ENCODE measurements around the gene PPP1R12C.

PPP1R12C gene

DNA sequence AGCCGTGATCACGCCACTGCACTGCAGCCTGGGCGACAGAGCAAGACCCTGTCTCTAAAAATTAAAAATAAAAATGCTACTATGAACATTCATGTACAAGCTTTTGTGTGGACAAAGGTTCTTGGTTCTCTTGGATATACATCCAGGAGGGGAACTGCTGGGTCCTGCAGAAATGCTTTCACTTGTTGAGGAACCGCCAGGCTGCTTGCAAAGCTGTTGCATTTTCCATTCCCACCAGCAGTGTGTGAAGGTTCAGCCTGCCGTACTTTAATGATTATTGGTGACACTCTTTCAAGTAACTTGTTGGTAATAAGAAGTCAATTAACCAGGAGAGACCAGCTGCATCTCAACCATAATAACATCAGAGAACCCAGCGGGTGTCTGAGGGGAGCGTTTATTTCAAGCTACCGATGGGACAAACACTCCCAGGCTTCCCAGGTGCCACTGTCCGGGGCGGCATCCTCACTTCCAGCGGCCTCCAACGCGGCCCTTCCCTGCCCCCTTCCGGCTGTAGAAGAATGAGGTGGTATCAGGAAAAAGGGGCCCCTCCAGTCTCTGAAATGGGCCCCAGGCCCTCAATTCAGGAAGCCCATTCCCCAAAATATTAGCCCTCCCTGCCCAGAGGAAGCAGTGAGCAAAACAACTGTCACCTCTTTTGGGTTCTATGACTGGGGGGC, 15.2 kb upstream of the PPP1R12C start:
- no peak overlapping the region for H3K4me3 ChIP-seq (replicated peaks; ENCODE audit: low read depth, low read length)
- TF ChIP-seq, protein P1, sequence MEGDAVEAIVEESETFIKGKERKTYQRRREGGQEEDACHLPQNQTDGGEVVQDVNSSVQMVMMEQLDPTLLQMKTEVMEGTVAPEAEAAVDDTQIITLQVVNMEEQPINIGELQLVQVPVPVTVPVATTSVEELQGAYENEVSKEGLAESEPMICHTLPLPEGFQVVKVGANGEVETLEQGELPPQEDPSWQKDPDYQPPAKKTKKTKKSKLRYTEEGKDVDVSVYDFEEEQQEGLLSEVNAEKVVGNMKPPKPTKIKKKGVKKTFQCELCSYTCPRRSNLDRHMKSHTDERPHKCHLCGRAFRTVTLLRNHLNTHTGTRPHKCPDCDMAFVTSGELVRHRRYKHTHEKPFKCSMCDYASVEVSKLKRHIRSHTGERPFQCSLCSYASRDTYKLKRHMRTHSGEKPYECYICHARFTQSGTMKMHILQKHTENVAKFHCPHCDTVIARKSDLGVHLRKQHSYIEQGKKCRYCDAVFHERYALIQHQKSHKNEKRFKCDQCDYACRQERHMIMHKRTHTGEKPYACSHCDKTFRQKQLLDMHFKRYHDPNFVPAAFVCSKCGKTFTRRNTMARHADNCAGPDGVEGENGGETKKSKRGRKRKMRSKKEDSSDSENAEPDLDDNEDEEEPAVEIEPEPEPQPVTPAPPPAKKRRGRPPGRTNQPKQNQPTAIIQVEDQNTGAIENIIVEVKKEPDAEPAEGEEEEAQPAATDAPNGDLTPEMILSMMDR (IDR thresholded peaks at IDR 0.05; ENCODE audit: low read depth, low read length, missing control alignments) = peak; percentile 16
- DNase-seq (ENCODE audit: extremely low read depth, low read depth) = no peak

DNA sequence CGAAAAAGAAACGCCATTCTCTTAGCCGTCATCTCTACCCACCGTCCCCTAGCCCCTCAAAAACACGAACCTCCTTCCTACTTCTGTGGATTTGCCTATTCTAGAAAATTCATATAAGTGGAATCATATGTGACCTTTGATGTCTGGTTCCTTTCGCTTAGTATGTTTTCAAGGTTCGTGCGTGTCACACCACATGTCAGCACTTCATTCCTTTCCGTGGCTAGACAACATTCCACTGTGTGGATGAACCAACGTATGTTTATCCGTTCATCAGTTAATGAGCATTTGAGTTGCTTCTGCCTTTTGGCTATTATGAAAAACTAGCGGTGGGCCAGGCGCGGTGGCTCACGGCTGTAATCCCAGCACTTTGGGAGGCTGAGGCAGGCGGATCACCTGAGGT, 14.0 kb upstream of the PPP1R12C start:
- TF ChIP-seq, protein P1 (IDR thresholded peaks at IDR 0.05; ENCODE audit: low read depth, low read length, missing control alignments) = no peak
- DNase-seq (ENCODE audit: extremely low read depth, low read depth) = no peak
- no peak overlapping the region for H3K4me3 ChIP-seq (replicated peaks; ENCODE audit: low read depth, low read length)

DNA sequence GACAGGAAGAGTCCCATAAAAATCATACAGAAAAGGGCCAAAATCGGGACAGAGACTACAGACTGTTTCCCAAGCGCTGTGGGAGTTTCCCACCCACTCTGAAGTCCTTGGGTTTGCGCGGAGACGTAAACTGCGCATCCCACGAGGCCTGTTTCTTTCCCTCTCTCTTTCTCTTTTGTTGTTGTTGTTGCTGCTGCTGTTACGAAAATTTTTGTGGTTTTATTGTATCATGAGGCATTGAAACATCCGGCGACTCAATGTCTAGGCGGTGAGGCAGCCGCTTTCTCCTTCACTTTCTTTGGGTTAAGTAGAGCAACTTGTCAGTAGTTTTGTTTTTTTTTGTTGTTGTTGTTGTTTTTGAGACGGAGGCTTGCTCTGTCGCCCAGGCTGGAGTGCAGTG, 1.6 kb upstream of the PPP1R12C start:
- TF ChIP-seq, protein P1 (IDR thresholded peaks at IDR 0.05; ENCODE audit: low read depth, low read length, missing control alignments) = no peak
- H3K4me3 ChIP-seq (replicated peaks; ENCODE audit: low read depth, low read length) = no peak overlapping the region
- DNase-seq (ENCODE audit: extremely low read depth, low read depth) = no peak

DNA sequence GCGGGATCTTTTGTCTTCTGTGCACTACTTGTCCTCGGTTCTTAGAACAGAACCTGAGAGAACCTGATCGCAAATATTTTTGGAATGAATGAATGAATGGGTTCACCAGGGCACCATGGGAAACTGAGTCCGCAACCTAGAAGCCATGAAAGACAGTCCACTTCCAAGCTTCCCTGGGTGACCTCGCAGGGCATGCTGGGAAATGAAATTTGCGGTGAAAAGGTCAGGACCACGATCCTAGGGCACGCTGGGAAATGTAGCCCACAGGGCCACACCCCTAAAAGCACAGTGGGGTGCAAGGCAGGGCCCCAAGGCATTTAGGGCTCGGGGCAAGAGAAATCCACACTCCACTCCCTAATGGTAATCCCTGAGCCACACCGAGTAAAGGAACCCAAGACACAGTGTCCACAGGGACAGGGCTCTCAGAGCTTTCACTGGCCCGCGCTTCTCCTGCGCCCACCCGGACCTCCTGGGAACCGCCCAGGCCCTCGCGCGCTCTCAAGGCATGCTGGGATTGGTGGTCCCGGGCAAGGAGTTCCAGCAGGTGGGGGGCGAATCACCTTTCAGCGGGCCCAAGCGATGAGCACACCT, 1.1 kb upstream of the PPP1R12C start:
- DNase-seq (ENCODE audit: extremely low read depth, low read depth) = no peak
- TF ChIP-seq, protein P1 (IDR thresholded peaks at IDR 0.05; ENCODE audit: low read depth, low read length, missing control alignments) = no peak
- peak overlapping the region; percentile 55 for H3K4me3 ChIP-seq (replicated peaks; ENCODE audit: low read depth, low read length)

DNA sequence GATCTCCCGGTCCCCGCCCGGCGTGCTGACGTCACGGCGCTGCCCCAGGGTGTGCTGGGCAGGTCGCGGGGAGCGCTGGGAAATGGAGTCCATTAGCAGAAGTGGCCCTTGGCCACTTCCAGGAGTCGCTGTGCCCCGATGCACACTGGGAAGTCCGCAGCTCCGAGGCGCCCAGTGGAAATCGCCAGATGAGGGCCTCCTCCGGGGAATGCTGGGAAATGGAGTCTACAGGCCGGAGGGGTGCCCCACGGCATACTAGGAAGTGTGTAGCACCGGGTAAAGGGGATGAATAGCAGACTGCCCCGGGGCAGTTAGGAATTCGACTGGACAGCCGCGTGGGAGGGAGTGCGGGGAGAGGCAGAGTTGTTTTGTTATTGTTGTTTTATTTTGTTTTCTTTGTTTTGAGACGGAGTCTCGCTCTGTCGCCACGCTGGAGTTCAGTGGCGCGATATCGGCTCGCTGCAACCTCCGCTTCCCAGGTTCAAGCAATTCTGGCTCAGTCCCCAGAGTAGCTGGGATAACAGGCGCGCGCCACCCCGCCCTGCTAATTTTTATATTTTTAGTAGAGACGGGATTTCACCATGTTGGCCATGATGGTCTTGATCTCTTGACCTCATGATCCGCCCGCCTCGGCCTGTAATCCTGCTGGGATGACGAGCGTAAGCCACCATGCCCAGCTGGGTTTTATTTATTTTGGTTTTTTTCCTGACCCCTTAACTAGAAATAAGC, 390 bp upstream of the PPP1R12C start:
- peak overlapping the region; percentile 55 for H3K4me3 ChIP-seq (replicated peaks; ENCODE audit: low read depth, low read length)
- TF ChIP-seq, protein P1 (IDR thresholded peaks at IDR 0.05; ENCODE audit: low read depth, low read length, missing control alignments) = no peak
- DNase-seq (ENCODE audit: extremely low read depth, low read depth) = peak; percentile 95

DNA sequence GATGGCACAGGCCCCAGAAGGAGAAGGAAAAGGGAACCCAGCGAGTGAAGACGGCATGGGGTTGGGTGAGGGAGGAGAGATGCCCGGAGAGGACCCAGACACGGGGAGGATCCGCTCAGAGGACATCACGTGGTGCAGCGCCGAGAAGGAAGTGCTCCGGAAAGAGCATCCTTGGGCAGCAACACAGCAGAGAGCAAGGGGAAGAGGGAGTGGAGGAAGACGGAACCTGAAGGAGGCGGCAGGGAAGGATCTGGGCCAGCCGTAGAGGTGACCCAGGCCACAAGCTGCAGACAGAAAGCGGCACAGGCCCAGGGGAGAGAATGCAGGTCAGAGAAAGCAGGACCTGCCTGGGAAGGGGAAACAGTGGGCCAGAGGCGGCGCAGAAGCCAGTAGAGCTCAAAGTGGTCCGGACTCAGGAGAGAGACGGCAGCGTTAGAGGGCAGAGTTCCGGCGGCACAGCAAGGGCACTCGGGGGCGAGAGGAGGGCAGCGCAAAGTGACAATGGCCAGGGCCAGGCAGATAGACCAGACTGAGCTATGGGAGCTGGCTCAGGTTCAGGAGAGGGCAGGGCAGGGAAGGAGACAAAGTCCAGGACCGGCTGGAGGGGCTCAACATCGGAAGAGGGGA, 1.1 kb downstream of the PPP1R12C start:
- no peak for DNase-seq (ENCODE audit: extremely low read depth, low read depth)
- peak overlapping the region; percentile 96 for H3K4me3 ChIP-seq (replicated peaks; ENCODE audit: low read depth, low read length)
- TF ChIP-seq, protein P1 (IDR thresholded peaks at IDR 0.05; ENCODE audit: low read depth, low read length, missing control alignments) = no peak
